Mesenteric fat pad (tissue), 1 donor: ENCODE measurements around the gene DNAAF8. TPM values are rescaled to one million over a fixed set of nuclear protein-coding genes. Genes with fewer than 3 reads are reported as not detected.

Experiments
- DNase-seq: peaks from one replicate; pipeline ENCODE4 v3.0.0-alpha.2; 2020; ENCODE audit warnings: low spot score
- total RNA-seq: library from RNA; stranded (reverse); fragmentation: NEBNext Ultra II Directional; extraction: Animal tissue kit (Norgen Biotek cat#: 25700); gene quantifications from one replicate; pipeline ENCODE4 v1.2.1, GENCODE V29; 2021
- donor health status: DM: yes; HTN: yes; CAD: no.

The DNAAF8 gene
- total RNA-seq, 1 donor from 2014 or later = 1.3 TPM

DNA sequence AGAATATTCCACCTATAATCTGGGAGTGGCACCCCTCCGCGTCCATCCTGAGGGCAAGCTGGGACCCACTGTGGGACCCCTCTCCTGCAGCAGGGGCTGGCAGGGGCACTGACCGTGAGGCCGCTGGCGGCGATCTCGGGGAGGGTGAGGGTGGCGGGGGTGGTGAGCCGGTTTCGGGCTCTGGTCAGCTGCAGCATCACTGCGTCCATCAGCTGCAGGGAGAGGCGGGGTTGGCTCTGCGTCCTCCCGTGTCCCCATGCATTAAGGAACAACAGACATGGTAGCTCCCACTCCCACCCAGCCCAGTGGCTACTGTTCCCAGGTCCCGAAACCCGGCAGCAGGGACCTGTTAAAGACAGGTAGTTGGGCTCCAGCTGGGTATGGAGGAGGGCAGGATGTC, 64.1 kb downstream of the DNAAF8 start:
- no peak for DNase-seq

Other genes with a start within 250 kb of the DNAAF8 start
- 24.8 TPM for gene CDIP1, start 195.8 kb upstream of the DNAAF8 start, total RNA-seq
- 0.10 TPM for gene C16orf96, start 178.2 kb upstream of the DNAAF8 start, total RNA-seq
- gene UBALD1, start 119.6 kb upstream of the DNAAF8 start, total RNA-seq = 20.9 TPM
- gene MGRN1, start 109.7 kb upstream of the DNAAF8 start, total RNA-seq = 74.1 TPM
- gene NUDT16L1, start 41.0 kb upstream of the DNAAF8 start, total RNA-seq = 19.4 TPM
- 16.4 TPM for gene ANKS3, start 266 bp upstream of the DNAAF8 start, total RNA-seq
- 12.4 TPM for gene ZNF500, start 32.6 kb downstream of the DNAAF8 start, total RNA-seq
- not detected for gene SEPTIN12, start 53.8 kb downstream of the DNAAF8 start, total RNA-seq
- gene SMIM22, start 60.8 kb downstream of the DNAAF8 start, total RNA-seq = not detected
- gene ROGDI, start 68.1 kb downstream of the DNAAF8 start, total RNA-seq = 9.0 TPM
- gene GLYR1, start 112.8 kb downstream of the DNAAF8 start, total RNA-seq = 86.6 TPM
- 54.3 TPM for gene UBN1, start 112.9 kb downstream of the DNAAF8 start, total RNA-seq
- gene PPL, start 202.6 kb downstream of the DNAAF8 start, total RNA-seq = 10.9 TPM
- gene SEC14L5, start 223.8 kb downstream of the DNAAF8 start, total RNA-seq = 0.35 TPM